Left lung (tissue), 10 donors: ENCODE measurements around the gene ATP13A3. TPM values are rescaled to one million over a fixed set of nuclear protein-coding genes. Genes with fewer than 3 reads are reported as not detected.

Source experiments
- ATAC-seq: fragments of 200-7000 bp; cut with Tn5 transposase; one replicate; pipeline ENCODE4 v1.9.1; 2020; ENCODE audit warnings: moderate library complexity
- DNase-seq, 4 donors: peaks; one replicate each; pipeline ENCODE4 v3.0.0-alpha.2; 2013 to 2020
- H3K27ac ChIP-seq, 2 donors: fragments of 200-600 bp; sonication (generic) in 1 of 2; one replicate each; pipeline versions ENCODE4 v1.5.0 to v1.8.0; 2020 to 2021
- H3K27me3 ChIP-seq, 2 donors: fragments of 200-600 bp; sonication (generic) in 1 of 2; one replicate each; pipeline versions ENCODE4 v1.5.0 to v1.8.0; 2020 to 2021
- H3K36me3 ChIP-seq, 2 donors: fragments of 200-600 bp; sonication (generic) in 1 of 2; one replicate each; pipeline versions ENCODE4 v1.5.0 to v1.8.0; 2020 to 2021
- H3K4me1 ChIP-seq, 2 donors: fragments of 200-600 bp; one replicate each; pipeline ENCODE4 v1.8.0; 2021
- H3K4me3 ChIP-seq, 2 donors: fragments of 200-600 bp; sonication (generic) in 1 of 2; one replicate each; pipeline versions ENCODE4 v1.5.0 to v1.8.0; 2020 to 2021; ENCODE audit warnings: mild to moderate bottlenecking in 1 of 2
- H3K9me3 ChIP-seq, 2 donors: fragments of 200-600 bp; sonication (generic) in 1 of 2; one replicate each; pipeline versions ENCODE4 v1.5.0 to v1.8.0; 2020 to 2021
- intact Hi-C, 2 donors: fragments of 100-400 bp; cut with DNase I; formaldehyde crosslinking; loops; one replicate each; pipeline versions ENCODE4 v1.11.2 to v1.14.2; 2022
- polyA plus RNA-seq, 6 donors: library from polyadenylated mRNA; unstranded; fragments of 120-200 nt; gene quantifications; one replicate each; pipeline ENCODE4 v1.2.1, GENCODE V29; 2013; ENCODE audit not compliant: insufficient read length in 6 of 6
- total RNA-seq, 2 donors: library from RNA; stranded (reverse); fragmentation: NEBNext Ultra II Directional; extraction: Animal tissue kit (Norgen Biotek cat#: 25700); gene quantifications; one replicate each; pipeline ENCODE4 v1.2.1, GENCODE V29; 2021
- TF ChIP-seq, protein P1 (sequence below), 2 donors: fragments of 200-600 bp; sonication (generic) in 1 of 2; IDR thresholded peaks; one replicate each; pipeline versions ENCODE4 v1.5.0 to v1.8.0; 2021; ENCODE audit warnings: antibody characterized with exemption in 2 of 2
- donor health status: DM: no; HTN: yes; CAD: no.
- donor health status: DM: no; HTN: no; CAD: no.

The ATP13A3 gene
- total and polyA plus RNA-seq, 8 donors: 52.0 to 123 (median 59.5) TPM

DNA sequence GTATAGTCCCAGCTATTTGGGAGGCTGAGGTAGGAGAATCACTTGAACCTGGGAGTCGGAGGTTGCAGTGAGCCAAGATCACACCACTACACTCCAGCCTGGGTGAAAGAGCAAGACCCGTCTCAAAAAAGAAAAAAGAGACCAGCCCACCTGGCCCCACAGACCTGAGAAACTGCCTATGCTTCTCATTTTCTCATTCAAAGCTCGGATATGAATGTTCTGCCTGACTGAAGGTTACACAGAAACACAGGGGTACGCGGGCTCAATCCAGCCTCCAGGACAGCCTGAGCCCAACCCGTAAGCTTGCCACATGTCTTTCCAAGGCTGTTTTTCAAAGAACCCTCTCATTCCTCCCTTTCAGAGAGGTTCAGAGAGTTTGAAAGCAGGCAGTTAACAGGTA is 107.6 kb downstream of the ATP13A3 start:
- no peak overlapping the region for H3K4me3 ChIP-seq
- ATAC-seq: no peak
- H3K9me3 ChIP-seq: no peaks in the 10 kb centered on the region
- DNase-seq: no peak
- TF ChIP-seq, protein P1, sequence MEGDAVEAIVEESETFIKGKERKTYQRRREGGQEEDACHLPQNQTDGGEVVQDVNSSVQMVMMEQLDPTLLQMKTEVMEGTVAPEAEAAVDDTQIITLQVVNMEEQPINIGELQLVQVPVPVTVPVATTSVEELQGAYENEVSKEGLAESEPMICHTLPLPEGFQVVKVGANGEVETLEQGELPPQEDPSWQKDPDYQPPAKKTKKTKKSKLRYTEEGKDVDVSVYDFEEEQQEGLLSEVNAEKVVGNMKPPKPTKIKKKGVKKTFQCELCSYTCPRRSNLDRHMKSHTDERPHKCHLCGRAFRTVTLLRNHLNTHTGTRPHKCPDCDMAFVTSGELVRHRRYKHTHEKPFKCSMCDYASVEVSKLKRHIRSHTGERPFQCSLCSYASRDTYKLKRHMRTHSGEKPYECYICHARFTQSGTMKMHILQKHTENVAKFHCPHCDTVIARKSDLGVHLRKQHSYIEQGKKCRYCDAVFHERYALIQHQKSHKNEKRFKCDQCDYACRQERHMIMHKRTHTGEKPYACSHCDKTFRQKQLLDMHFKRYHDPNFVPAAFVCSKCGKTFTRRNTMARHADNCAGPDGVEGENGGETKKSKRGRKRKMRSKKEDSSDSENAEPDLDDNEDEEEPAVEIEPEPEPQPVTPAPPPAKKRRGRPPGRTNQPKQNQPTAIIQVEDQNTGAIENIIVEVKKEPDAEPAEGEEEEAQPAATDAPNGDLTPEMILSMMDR (IDR thresholded peaks at IDR 0.05): no peak
- H3K36me3 ChIP-seq: no peaks in the 10 kb centered on the region
- intact Hi-C loops: no loop called here
- no peak overlapping the region for H3K27ac ChIP-seq
- H3K4me1 ChIP-seq: no peaks in the 10 kb centered on the region
- peaks cover 0 to 47% of the 10 kb centered on the region in 2 donors for H3K27me3 ChIP-seq

DNA sequence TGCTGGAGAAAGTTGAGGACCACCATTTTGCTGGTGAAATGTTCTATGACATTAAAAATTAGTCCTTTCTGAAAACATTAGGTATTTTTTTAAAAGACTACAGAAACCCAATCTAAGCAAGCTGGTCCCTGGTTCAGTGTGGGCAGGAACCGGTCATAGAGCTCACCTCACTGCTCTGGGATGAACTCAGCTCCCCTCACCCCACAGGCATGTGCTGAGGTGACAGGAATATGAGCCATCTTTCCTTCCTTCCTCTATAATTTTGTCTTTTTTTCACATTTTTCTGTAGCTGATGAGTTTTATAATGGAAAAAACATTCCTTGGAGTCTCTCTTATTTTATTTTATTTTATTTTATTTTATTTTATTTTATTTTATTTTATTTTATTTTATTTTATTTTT is 109.1 kb downstream of the ATP13A3 start:
- no peak overlapping the region for H3K4me3 ChIP-seq
- TF ChIP-seq, protein P1 (IDR thresholded peaks at IDR 0.05): no peak
- intact Hi-C loops: no loop called here
- ATAC-seq: no peak
- H3K4me1 ChIP-seq: no peaks in the 10 kb centered on the region
- no peak for DNase-seq
- H3K36me3 ChIP-seq: no peaks in the 10 kb centered on the region
- H3K9me3 ChIP-seq: no peaks in the 10 kb centered on the region
- H3K27me3 ChIP-seq: peaks cover 0 to 50% of the 10 kb centered on the region in 2 donors
- no peak overlapping the region for H3K27ac ChIP-seq

DNA sequence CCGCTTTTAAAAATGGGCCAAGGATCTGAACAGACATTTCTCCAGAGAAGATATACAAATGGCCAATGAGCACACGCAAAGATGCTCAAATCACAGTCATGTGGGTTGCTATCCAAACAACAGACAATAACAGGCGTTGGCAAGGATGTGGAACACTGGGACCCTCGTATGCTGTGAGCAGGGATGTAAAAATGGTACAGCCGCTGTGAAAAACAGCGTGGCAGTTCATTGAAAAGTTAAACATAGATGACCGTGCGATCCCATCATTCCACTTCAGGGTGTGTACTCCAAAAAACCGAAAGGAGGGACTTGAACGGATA is 110.6 kb downstream of the ATP13A3 start:
- no peak for ATAC-seq
- no peaks in the 10 kb centered on the region for H3K36me3 ChIP-seq
- no peaks in the 10 kb centered on the region for H3K9me3 ChIP-seq
- no peak overlapping the region for H3K27ac ChIP-seq
- no peak for DNase-seq
- no peaks in the 10 kb centered on the region for H3K4me1 ChIP-seq
- H3K27me3 ChIP-seq: peaks cover 0 to 44% of the 10 kb centered on the region in 2 donors
- intact Hi-C loops: no loop called here
- TF ChIP-seq, protein P1 (IDR thresholded peaks at IDR 0.05): no peak
- H3K4me3 ChIP-seq: no peak overlapping the region

DNA sequence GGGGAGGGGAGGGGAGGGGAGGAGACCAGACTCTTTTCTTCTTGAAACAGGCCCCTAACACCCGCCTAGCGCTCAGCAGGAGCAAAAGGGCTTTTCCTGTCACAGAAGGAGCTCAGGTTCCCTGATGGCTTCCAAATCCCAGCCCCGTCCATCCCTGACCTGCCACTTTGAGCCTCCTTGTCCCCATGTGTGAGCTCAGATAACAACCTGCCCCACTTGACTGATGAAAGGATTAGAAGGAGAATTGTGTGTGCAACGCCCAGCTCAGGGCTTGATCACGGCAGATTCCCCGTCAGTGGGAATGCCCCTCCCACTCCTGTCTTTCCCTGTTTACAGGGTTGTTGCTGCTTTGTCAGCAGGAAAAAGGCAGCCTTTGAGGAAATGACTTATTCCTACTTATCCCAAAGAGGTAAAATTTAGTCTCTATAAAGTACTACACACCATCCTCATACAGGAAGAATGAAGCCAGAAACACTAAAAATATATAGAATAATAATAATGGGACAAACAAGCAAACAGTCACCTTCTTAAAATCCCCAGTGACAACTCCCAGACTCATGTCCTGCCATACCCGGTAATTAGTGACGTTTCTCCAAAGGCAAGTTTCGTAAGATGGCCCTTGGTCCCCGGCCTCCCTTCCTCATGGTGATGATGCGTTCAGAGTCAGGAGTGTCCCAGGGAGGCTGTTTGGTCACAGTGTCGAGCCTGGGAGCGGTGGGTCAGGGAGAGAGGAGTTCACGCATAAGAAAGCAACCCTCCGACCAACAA is 111.1 kb downstream of the ATP13A3 start:
- no peaks in the 10 kb centered on the region for H3K36me3 ChIP-seq
- H3K4me3 ChIP-seq: no peak overlapping the region
- no peak overlapping the region for H3K27ac ChIP-seq
- TF ChIP-seq, protein P1 (IDR thresholded peaks at IDR 0.05): no peak
- DNase-seq: no peak
- peaks cover 0 to 42% of the 10 kb centered on the region in 2 donors for H3K27me3 ChIP-seq
- H3K4me1 ChIP-seq: no peaks in the 10 kb centered on the region
- ATAC-seq: no peak
- no peaks in the 10 kb centered on the region for H3K9me3 ChIP-seq
- intact Hi-C loops: no loop called here

DNA sequence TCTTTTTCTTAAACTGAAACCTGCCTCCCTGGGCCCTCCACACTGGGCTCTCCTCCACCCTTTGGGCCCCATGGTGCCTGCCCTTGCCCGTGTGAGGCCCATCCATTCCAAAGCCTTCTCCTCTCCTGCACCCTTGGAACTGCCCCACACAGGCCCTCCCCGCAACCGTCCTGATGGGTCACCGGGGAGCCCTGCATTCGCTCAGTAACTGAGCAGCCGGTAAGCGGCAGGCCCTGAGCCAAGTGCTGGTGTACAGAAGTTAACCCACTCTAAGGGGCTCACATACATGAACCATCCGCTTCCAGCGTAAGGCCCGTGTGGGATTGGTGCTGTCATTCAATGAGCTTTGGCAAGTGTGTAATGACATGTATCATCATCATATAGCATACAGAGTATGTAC is 111.9 kb downstream of the ATP13A3 start:
- intact Hi-C loops: no loop called here
- ATAC-seq (no peak), DNase-seq (peak in 1 of 4 donors; percentile 48)
- no peaks in the 10 kb centered on the region for H3K36me3 ChIP-seq
- no peak overlapping the region for H3K4me3 ChIP-seq
- TF ChIP-seq, protein P1 (IDR thresholded peaks at IDR 0.05): no peak
- no peak overlapping the region for H3K27ac ChIP-seq
- no peaks in the 10 kb centered on the region for H3K4me1 ChIP-seq
- H3K9me3 ChIP-seq: no peaks in the 10 kb centered on the region
- H3K27me3 ChIP-seq: peaks cover 0 to 49% of the 10 kb centered on the region in 2 donors
